Tibial nerve (tissue), 4 donors: ENCODE results near the gene TAGLN2. TPM values are rescaled to one million over a fixed set of nuclear protein-coding genes. Genes with fewer than 3 reads are reported as not detected.

Source experiments
- DNase-seq, 2 donors: peaks; one replicate each; pipeline ENCODE4 v3.0.0-alpha.2; 2019; ENCODE audit warnings: low spot score in 2 of 2
- H3K27ac ChIP-seq, 4 donors: fragments of 200-600 bp; sonication (generic) in 3 of 4; one replicate each; pipeline ENCODE4 v1.5.1; 2017 to 2019; ENCODE audit warnings: mild to moderate bottlenecking in 1 of 4
- H3K27me3 ChIP-seq, 2 donors: fragments of 200-600 bp; sonication (generic) in 1 of 2; one replicate each; pipeline versions ENCODE4 v1.5.1 to v1.6.0; 2017 to 2019
- H3K36me3 ChIP-seq, 3 donors: fragments of 200-600 bp; sonication (generic); one replicate each; pipeline ENCODE4 v1.5.1; 2018 to 2019
- H3K4me1 ChIP-seq, 4 donors: fragments of 200-600 bp; sonication (generic) in 3 of 4; one replicate each; pipeline ENCODE4 v1.5.1; 2017 to 2019
- H3K4me3 ChIP-seq, 4 donors: fragments of 200-600 bp; sonication (generic) in 3 of 4; one replicate each; pipeline ENCODE4 v1.5.1; 2017 to 2019; ENCODE audit warnings: mild to moderate bottlenecking in 1 of 4, moderate library complexity in 1 of 4
- H3K9me3 ChIP-seq, 4 donors: fragments of 200-600 bp; sonication (generic) in 3 of 4; one replicate each; pipeline ENCODE4 v1.5.1; 2017 to 2019
- CTCF ChIP-seq, 5 experiments: fragments of 200-600 bp in 3 of 5; fragments of 450-650 bp in 2 of 5; sonication (generic) in 3 of 5; IDR thresholded peaks; one replicate each; pipeline ENCODE4 v1.5.1; 2016 to 2019; ENCODE audit warnings: antibody characterized with exemption in 5 of 5, mild to moderate bottlenecking in 3 of 5, moderate library complexity in 2 of 5
- EP300 ChIP-seq, 2 donors: sonication (generic); formaldehyde crosslinking; IDR thresholded peaks; one replicate each; pipeline ENCODE4 v1.6.1; 2017; ENCODE audit warnings: antibody characterized with exemption in 2 of 2, mild to moderate bottlenecking in 1 of 2
- POLR2A ChIP-seq, 2 donors: fragments of 450-650 bp; IDR thresholded peaks; one replicate each; pipeline ENCODE4 v1.6.1; 2017; ENCODE audit warnings: antibody characterized with exemption in 2 of 2, mild to moderate bottlenecking in 2 of 2, moderate library complexity in 2 of 2
- WGBS, 2 donors: methylation state at CpG; one replicate each; pipeline ENCODE4 v1.1.5; 2018; 5-methylcytosine and 5-hydroxymethylcytosine counted together
- total RNA-seq, 4 donors: library from RNA; depleted of rRNA; stranded (reverse); fragments of >200 nt; gene quantifications; one replicate each; pipeline ENCODE4 v1.1.0, GENCODE V29; 2016

TAGLN2 gene
- total RNA-seq, 4 donors from 2014 or later: 149 to 205 (median 168) TPM

- TF ChIP-seq EP300 (IDR thresholded peaks at IDR 0.05): no peak
- TF ChIP-seq POLR2A (IDR thresholded peaks at IDR 0.05): no peak
- no peak for TF ChIP-seq CTCF (IDR thresholded peaks at IDR 0.05)
- no peak for DNase-seq
- 90 to 100% methylated on average over 3 of the region's 3 CpGs for WGBS, 2 donors
- Histone ChIP-seq H3K4me3 (no peak overlapping the region), H3K27ac (no peak overlapping the region), H3K9me3 (no peaks in the 10 kb centered on the region), H3K4me1 (peaks cover 0 to 18% (median 8%) of the 10 kb centered on the region in 4 donors), H3K36me3 (no peaks in the 10 kb centered on the region), H3K27me3 (peaks cover 0 to 32% of the 10 kb centered on the region in 2 donors)
These were observed 14.3 kb upstream of the TAGLN2 start for GRCh38 chr1:159939678-159940002.

GRCh38 chr1:159938905-159939677 is 13.8 kb upstream of the TAGLN2 start:
- no peaks in the 10 kb centered on the region for H3K36me3 ChIP-seq
- peaks cover 0 to 17% (median 8%) of the 10 kb centered on the region in 4 donors for H3K4me1 ChIP-seq
- no peak for TF ChIP-seq CTCF (IDR thresholded peaks at IDR 0.05)
- TF ChIP-seq POLR2A (IDR thresholded peaks at IDR 0.05): no peak
- no peak for TF ChIP-seq EP300 (IDR thresholded peaks at IDR 0.05)
- H3K27ac ChIP-seq: no peak overlapping the region
- H3K27me3 ChIP-seq: peaks cover 0 to 27% of the 10 kb centered on the region in 2 donors
- H3K4me3 ChIP-seq: no peak overlapping the region
- H3K9me3 ChIP-seq: no peaks in the 10 kb centered on the region
- 85 to 88% methylated on average over 6 of the region's 6 CpGs for WGBS, 2 donors
- no peak for DNase-seq

DNA sequence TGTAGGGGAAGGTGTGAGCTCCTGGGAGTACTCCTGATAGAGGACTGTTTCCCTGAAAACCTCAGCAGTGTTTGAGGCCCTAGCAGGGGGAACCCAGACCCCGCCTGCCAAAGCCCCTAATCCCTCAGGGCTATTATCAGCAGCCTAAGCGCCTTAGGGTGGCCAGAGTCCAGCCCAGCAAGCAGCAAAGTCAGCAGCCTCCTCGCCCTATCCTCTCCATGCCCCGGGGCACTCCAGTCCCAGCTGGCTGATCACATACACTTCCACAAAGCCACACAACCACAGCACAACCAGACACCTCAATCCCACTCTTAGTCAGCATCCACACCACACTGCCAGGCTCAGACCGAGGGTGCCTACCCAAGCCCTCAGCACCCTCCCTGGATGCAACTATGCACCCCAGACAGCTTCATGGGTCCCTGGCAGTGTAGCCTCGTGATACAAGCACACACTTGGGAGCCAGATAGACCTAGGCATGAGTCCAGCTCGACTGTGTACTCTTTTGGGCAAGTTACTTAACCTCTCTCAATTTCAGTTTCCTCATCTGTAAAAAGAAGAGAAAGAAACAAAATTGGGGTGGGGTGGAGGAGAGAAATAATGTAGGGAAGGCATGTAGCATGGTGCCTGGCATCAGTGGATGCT is 13.0 kb upstream of the TAGLN2 start:
- TF ChIP-seq EP300 (IDR thresholded peaks at IDR 0.05): no peak
- no peak for TF ChIP-seq CTCF (IDR thresholded peaks at IDR 0.05)
- no peak for TF ChIP-seq POLR2A (IDR thresholded peaks at IDR 0.05)
- Histone ChIP-seq H3K4me3 (no peak overlapping the region), H3K9me3 (no peaks in the 10 kb centered on the region), H3K4me1 (peaks cover 0 to 17% (median 8%) of the 10 kb centered on the region in 4 donors), H3K27ac (no peak overlapping the region), H3K27me3 (peaks cover 0 to 19% of the 10 kb centered on the region in 2 donors), H3K36me3 (no peaks in the 10 kb centered on the region)
- 50 to 55% methylated on average over 7 of the region's 7 CpGs for WGBS, 2 donors
- DNase-seq: no peak

DNA sequence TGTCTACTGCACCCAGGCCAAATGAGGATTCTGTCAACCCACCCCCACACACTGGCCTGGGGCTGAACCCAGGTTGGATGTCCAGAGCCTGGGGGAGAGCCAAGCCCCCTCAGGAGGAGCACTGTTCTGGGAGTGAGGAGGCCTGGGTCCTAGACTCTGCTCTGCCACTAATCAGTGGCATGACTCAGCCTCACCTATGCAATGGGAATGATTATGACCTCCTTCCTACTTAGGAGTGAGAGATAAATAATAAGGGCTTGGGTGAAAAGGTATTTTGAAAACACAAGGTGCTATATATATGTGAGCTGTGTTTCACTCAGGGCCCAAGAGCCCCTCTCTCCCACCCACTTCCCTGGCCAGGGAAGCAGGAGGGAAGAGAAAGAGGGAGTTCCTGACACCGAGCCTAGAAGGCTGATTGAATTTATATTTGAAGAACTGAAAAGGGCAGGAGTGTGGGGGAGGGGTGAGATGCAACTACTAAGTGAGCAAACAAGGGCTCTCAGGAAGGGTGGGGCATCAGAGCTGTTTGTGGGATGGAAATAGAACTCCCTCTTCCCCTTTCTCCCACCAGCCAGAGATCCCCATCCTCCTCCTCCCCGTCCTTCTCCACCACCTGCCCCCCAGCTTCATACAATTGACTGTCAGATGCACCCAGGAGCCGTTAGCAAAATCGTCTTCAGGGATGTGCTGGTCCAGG is 11.9 kb upstream of the TAGLN2 start:
- TF ChIP-seq EP300 (IDR thresholded peaks at IDR 0.05) (no peak), POLR2A (IDR thresholded peaks at IDR 0.05) (no peak), CTCF (IDR thresholded peaks at IDR 0.05) (no peak)
- 39 to 47% methylated on average over 4 of the region's 4 CpGs for WGBS, 2 donors

More for the DNA sequence above, 11.9 kb upstream of the TAGLN2 start:
- DNase-seq: no peak
- Histone ChIP-seq H3K4me3 (no peak overlapping the region), H3K27ac (no peak overlapping the region), H3K36me3 (no peaks in the 10 kb centered on the region), H3K9me3 (no peaks in the 10 kb centered on the region), H3K27me3 (peaks cover 0 to 12% of the 10 kb centered on the region in 2 donors), H3K4me1 (peaks cover 0 to 17% (median 8%) of the 10 kb centered on the region in 4 donors)
